CD14-positive monocyte (primary cell): ENCODE data around the gene ADAMTSL1. TPM values are rescaled to one million over a fixed set of nuclear protein-coding genes. Genes with fewer than 3 reads are reported as not detected.

Experiments
- DNase-seq, 3 donors: peaks; one replicate each; pipeline ENCODE4 v3.0.0-alpha.2; 2011 to 2022
- H2AFZ ChIP-seq: 2 replicates; pipeline ENCODE4 v1.6.0; 2012; ENCODE audit warnings: mild to moderate bottlenecking, low read depth, low read length, inconsistent platforms; ENCODE audit not compliant: insufficient read depth, poor library complexity, severe bottlenecking
- H3K27ac ChIP-seq, 2 donors: 1 replicate in 1 of 2; 2 replicates in 1 of 2; pipeline ENCODE4 v1.5.1; 2012 to 2013; ENCODE audit warnings: low read length in 2 of 2, control low read depth in 1 of 2, inconsistent platforms in 1 of 2, low read depth in 1 of 2, mild to moderate bottlenecking in 1 of 2
- H3K27me3 ChIP-seq, 2 donors: one replicate each; pipeline versions ENCODE4 v1.6.0 to v1.6.1; 2011 to 2013; ENCODE audit warnings: low read length in 2 of 2; ENCODE audit not compliant: control insufficient read depth in 2 of 2, insufficient read depth in 2 of 2
- H3K36me3 ChIP-seq, 2 donors: replicated peaks in 1 of 2; 1 replicate in 1 of 2; 2 replicates in 1 of 2; pipeline versions ENCODE4 v1.5.1 to v1.6.1; 2012 to 2013; ENCODE audit warnings: low read length in 2 of 2, control low read depth in 1 of 2, inconsistent platforms in 1 of 2, mild to moderate bottlenecking in 1 of 2; ENCODE audit not compliant: insufficient read depth in 2 of 2, control insufficient read depth in 1 of 2
- H3K4me1 ChIP-seq, 2 donors: 1 replicate in 1 of 2; 2 replicates in 1 of 2; pipeline versions ENCODE4 v1.5.1 to v1.6.1; 2012 to 2013; ENCODE audit warnings: low read length in 2 of 2, control low read depth in 1 of 2, inconsistent platforms in 1 of 2, mild to moderate bottlenecking in 1 of 2, moderate library complexity in 1 of 2; ENCODE audit not compliant: insufficient read depth in 2 of 2, control insufficient read depth in 1 of 2
- H3K4me2 ChIP-seq: replicated peaks from 2 replicates; pipeline ENCODE3; 2012; ENCODE audit warnings: low read length, moderate library complexity, mild to moderate bottlenecking; ENCODE audit not compliant: poor library complexity, severe bottlenecking; ENCODE audit errors: extremely low read depth
- H3K4me3 ChIP-seq, 3 experiments: fragments of 200-600 bp in 1 of 3; sonication (generic) in 1 of 3; replicated peaks in 1 of 3; 1 replicate in 2 of 3; 2 replicates in 1 of 3; pipeline ENCODE4 v1.5.1; 2011 to 2013; ENCODE audit warnings: low read length in 3 of 3, mild to moderate bottlenecking in 3 of 3, control low read depth in 2 of 3, low read depth in 2 of 3, inconsistent platforms in 1 of 3, moderate library complexity in 1 of 3
- H3K79me2 ChIP-seq: 2 replicates; pipeline ENCODE4 v1.6.0; 2012; ENCODE audit warnings: mild to moderate bottlenecking, control low read depth, inconsistent platforms, low read length, moderate library complexity; ENCODE audit not compliant: insufficient read depth
- H3K9ac ChIP-seq: 2 replicates; pipeline ENCODE4 v1.6.0; 2017; ENCODE audit warnings: low read length, mild to moderate bottlenecking; ENCODE audit not compliant: insufficient read depth, poor library complexity, severe bottlenecking
- H3K9me3 ChIP-seq, 2 donors: replicated peaks in 1 of 2; 1 replicate in 1 of 2; 2 replicates in 1 of 2; pipeline versions ENCODE4 v1.5.1 to v1.6.1; 2012 to 2013; ENCODE audit warnings: low read length in 2 of 2, control low read depth in 1 of 2; ENCODE audit not compliant: control insufficient read depth in 1 of 2, insufficient read depth in 1 of 2
- H4K20me1 ChIP-seq: 2 replicates; pipeline ENCODE4 v1.6.0; 2012; ENCODE audit warnings: mild to moderate bottlenecking, low read length, control low read depth, moderate library complexity; ENCODE audit not compliant: insufficient read depth
- H3K27ac Mint-ChIP-seq, 7 donors: one replicate each; pipeline ENCODE4 v1.8.0; 2020; ENCODE audit warnings: mild to moderate bottlenecking in 7 of 7, mixed read lengths in 7 of 7, moderate library complexity in 6 of 7, inconsistent platforms in 2 of 7
- H3K27me3 Mint-ChIP-seq, 3 donors: one replicate each; pipeline ENCODE4 v1.8.0; 2021 to 2022; ENCODE audit warnings: low read depth in 3 of 3, mild to moderate bottlenecking in 3 of 3, mixed read lengths in 3 of 3, moderate library complexity in 3 of 3, inconsistent platforms in 1 of 3
- H3K36me3 Mint-ChIP-seq, 2 donors: one replicate each; pipeline ENCODE4 v1.8.0; 2020; ENCODE audit warnings: mixed read lengths in 2 of 2, inconsistent platforms in 1 of 2, mild to moderate bottlenecking in 1 of 2
- H3K4me1 Mint-ChIP-seq: one replicate; pipeline ENCODE4 v1.8.0; 2020; ENCODE audit warnings: mild to moderate bottlenecking, mixed read lengths
- H3K4me3 Mint-ChIP-seq, 2 donors: one replicate each; pipeline ENCODE4 v1.8.0; 2020; ENCODE audit warnings: mild to moderate bottlenecking in 2 of 2, mixed read lengths in 2 of 2, moderate library complexity in 1 of 2
- H3K9me3 Mint-ChIP-seq, 7 donors: one replicate each; pipeline ENCODE4 v1.8.0; 2020 to 2022; ENCODE audit warnings: mixed read lengths in 7 of 7, mild to moderate bottlenecking in 6 of 7, moderate library complexity in 6 of 7, inconsistent platforms in 2 of 7
- WGBS: methylation state at CpG from one replicate; pipeline ENCODE4 v1.1.5; 2013; ENCODE audit warnings: missing lambda C conversion rate; ENCODE audit not compliant: insufficient coverage; 5-methylcytosine and 5-hydroxymethylcytosine counted together
- intact Hi-C, 2 donors: fragments of 100-400 bp; cut with micrococcal nuclease; formaldehyde crosslinking; loops; one replicate each; pipeline versions ENCODE4 v1.15.0 to v1.15.1; 2023
- polyA plus RNA-seq, 3 donors: library from polyadenylated mRNA; depleted of rRNA in 1 of 3; unstranded in 2 of 3; stranded (reverse) in 1 of 3; fragments of 300-500 nt in 2 of 3; fragments of >200 nt in 1 of 3; fragmentation: Illumina TruSeq in 2 of 3; gene quantifications; 1 replicate in 2 of 3; 2 replicates in 1 of 3; pipeline ENCODE4 v1.2.3, GENCODE V29; 2012 to 2021
- TF ChIP-seq, protein P1 (sequence below): fragments of 200-600 bp; IDR thresholded peaks from one replicate; pipeline ENCODE4 v1.8.0; 2022; ENCODE audit warnings: antibody characterized with exemption, mild to moderate bottlenecking

ADAMTSL1 gene
- polyA plus RNA-seq, 3 donors: not detected

DNA sequence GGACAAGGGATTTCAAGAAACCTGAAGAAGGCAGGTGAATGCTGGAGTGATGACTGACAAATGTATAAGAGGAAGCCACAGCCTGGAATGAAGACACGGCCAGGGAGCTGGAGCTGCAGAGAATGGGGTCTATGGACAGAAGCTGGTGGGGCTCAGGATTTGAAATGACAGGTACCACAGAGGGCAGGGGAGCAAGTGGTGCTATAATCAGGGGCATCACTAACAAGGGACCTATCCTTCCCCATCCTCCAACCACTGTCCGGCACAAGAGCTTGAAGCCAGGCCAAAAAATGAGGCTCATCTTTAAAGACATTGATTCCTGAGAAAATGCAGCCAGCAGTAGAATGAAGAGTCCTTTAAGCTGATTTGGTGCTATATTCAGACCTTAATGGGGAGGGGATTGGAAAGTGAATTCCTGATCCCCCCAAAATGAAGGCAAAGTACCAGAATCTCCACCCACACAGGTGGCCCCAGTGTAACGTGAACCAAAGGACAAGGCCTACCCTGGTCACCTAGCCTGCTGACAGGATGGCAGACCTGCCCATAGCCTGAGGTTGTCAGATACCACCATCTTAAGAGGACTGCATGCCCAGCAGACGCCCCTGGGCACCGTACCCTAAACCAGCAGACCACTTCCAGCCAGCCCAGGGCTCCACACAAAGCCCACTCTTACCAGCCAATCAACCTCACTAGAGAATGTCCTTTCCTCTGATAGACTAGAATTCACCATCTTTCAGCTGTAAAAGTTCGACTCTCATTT lies 449.9 kb downstream of the ADAMTSL1 start:
- H3K9me3 Mint-ChIP-seq: no peaks in the 10 kb centered on the region
- H3K4me3 ChIP-seq: no peak overlapping the region
- H3K27me3 ChIP-seq: no peaks in the 10 kb centered on the region
- DNase-seq: no peak
- no peaks in the 10 kb centered on the region for H3K9me3 ChIP-seq
- H2AFZ ChIP-seq: no peak overlapping the region
- no peaks in the 10 kb centered on the region for H3K36me3 Mint-ChIP-seq
- peaks cover 0 to 1% (median 0%) of the 10 kb centered on the region in 3 donors for H3K27me3 Mint-ChIP-seq
- H3K4me1 Mint-ChIP-seq: no peaks in the 10 kb centered on the region
- WGBS: 92% methylated on average over 1 of the region's 6 CpGs
- TF ChIP-seq, protein P1, sequence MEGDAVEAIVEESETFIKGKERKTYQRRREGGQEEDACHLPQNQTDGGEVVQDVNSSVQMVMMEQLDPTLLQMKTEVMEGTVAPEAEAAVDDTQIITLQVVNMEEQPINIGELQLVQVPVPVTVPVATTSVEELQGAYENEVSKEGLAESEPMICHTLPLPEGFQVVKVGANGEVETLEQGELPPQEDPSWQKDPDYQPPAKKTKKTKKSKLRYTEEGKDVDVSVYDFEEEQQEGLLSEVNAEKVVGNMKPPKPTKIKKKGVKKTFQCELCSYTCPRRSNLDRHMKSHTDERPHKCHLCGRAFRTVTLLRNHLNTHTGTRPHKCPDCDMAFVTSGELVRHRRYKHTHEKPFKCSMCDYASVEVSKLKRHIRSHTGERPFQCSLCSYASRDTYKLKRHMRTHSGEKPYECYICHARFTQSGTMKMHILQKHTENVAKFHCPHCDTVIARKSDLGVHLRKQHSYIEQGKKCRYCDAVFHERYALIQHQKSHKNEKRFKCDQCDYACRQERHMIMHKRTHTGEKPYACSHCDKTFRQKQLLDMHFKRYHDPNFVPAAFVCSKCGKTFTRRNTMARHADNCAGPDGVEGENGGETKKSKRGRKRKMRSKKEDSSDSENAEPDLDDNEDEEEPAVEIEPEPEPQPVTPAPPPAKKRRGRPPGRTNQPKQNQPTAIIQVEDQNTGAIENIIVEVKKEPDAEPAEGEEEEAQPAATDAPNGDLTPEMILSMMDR: no peak
- H3K9ac ChIP-seq: no peak overlapping the region
- no peak overlapping the region for H3K27ac ChIP-seq
- no peak overlapping the region for H3K27ac Mint-ChIP-seq
- H3K36me3 ChIP-seq: no peaks in the 10 kb centered on the region
- H3K4me1 ChIP-seq: no peaks in the 10 kb centered on the region
- no peak overlapping the region for H3K4me3 Mint-ChIP-seq
- no peaks in the 10 kb centered on the region for H4K20me1 ChIP-seq
- no peak overlapping the region for H3K4me2 ChIP-seq
- intact Hi-C loops: no loop called here
- no peaks in the 10 kb centered on the region for H3K79me2 ChIP-seq

DNA sequence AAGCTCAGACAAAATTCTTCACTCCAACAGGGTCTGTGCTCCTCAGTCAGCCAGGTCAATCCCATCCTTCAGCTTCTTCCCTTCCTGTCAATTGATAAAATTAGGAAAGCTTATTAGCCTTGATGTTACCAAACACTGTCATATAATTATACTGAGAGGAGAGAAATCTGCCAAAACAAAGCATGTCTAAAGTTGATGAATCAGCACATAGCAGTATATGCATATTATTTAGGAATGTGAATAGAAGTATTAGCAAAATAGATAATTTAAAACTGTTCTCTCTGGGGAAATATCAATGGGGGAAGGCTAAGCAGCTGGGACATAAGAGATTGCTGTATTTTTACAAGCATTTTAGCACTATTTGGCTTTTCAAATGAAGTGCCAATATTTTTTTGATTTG lies 451.9 kb downstream of the ADAMTSL1 start:
- Mint-ChIP-seq H3K9me3 (no peaks in the 10 kb centered on the region), H3K36me3 (no peaks in the 10 kb centered on the region), H3K27me3 (peaks cover 0 to 1% (median 0%) of the 10 kb centered on the region in 3 donors), H3K4me1 (no peaks in the 10 kb centered on the region), H3K4me3 (no peak overlapping the region), H3K27ac (no peak overlapping the region)
- Histone ChIP-seq H2AFZ (no peak overlapping the region), H3K9me3 (no peaks in the 10 kb centered on the region), H3K79me2 (no peaks in the 10 kb centered on the region), H3K27me3 (no peaks in the 10 kb centered on the region), H3K9ac (no peak overlapping the region), H3K27ac (no peak overlapping the region), H3K4me2 (no peak overlapping the region), H3K4me3 (no peak overlapping the region), H3K36me3 (no peaks in the 10 kb centered on the region), H4K20me1 (no peaks in the 10 kb centered on the region), H3K4me1 (no peaks in the 10 kb centered on the region)
- TF ChIP-seq, protein P1: no peak
- intact Hi-C loops: no loop called here
- DNase-seq: no peak
